ENCODE results near the gene IGSF21. TPM values are rescaled to one million over a fixed set of nuclear protein-coding genes. Genes with fewer than 3 reads are reported as not detected.

IGSF21 gene
- total RNA-seq, 6 experiments from 2014 or later: not detected

- no peak for TF ChIP-seq CTCF (IDR thresholded peaks at IDR 0.05)
- Mint-ChIP-seq H3K27ac (no peak overlapping the region), H3K9me3 (peaks cover 52% of the 10 kb centered on the region), H3K4me3 (no peak overlapping the region), H3K27me3 (ENCODE audit: insufficient read depth) (peaks cover 5% of the 10 kb centered on the region), H3K4me1 (ENCODE audit: low read depth) (no peaks in the 10 kb centered on the region), H3K36me3 (ENCODE audit: low read depth) (no peaks in the 10 kb centered on the region)
- DNase-seq: no peak
Observed at GRCh38 chr1:18419113-18419844, 311.7 kb downstream of the IGSF21 start.

GRCh38 chr1:18419845-18420184, 312.2 kb downstream of the IGSF21 start:
- Mint-ChIP-seq H3K27ac (no peak overlapping the region), H3K36me3 (ENCODE audit: low read depth) (no peaks in the 10 kb centered on the region), H3K4me1 (ENCODE audit: low read depth) (no peaks in the 10 kb centered on the region), H3K27me3 (ENCODE audit: insufficient read depth) (peaks cover 5% of the 10 kb centered on the region), H3K9me3 (peaks cover 52% of the 10 kb centered on the region), H3K4me3 (no peak overlapping the region)
- TF ChIP-seq CTCF (IDR thresholded peaks at IDR 0.05): no peak
- no peak for DNase-seq

GRCh38 chr1:18422076-18422777, 314.6 kb downstream of the IGSF21 start:
- Mint-ChIP-seq H3K27me3 (ENCODE audit: insufficient read depth) (peaks cover 5% of the 10 kb centered on the region), H3K27ac (no peak overlapping the region), H3K36me3 (ENCODE audit: low read depth) (no peaks in the 10 kb centered on the region), H3K9me3 (peaks cover 53% of the 10 kb centered on the region), H3K4me3 (no peak overlapping the region), H3K4me1 (ENCODE audit: low read depth) (no peaks in the 10 kb centered on the region)
- TF ChIP-seq CTCF (IDR thresholded peaks at IDR 0.05): no peak
- DNase-seq: no peak

GRCh38 chr1:18422954-18423353, 315.4 kb downstream of the IGSF21 start:
- no peaks in the 10 kb centered on the region for H3K4me1 Mint-ChIP-seq (ENCODE audit: low read depth)
- no peak overlapping the region for H3K27ac Mint-ChIP-seq
- no peak for DNase-seq
- no peak overlapping the region for H3K4me3 Mint-ChIP-seq
- H3K9me3 Mint-ChIP-seq: peaks cover 55% of the 10 kb centered on the region
- no peaks in the 10 kb centered on the region for H3K36me3 Mint-ChIP-seq (ENCODE audit: low read depth)
- H3K27me3 Mint-ChIP-seq (ENCODE audit: insufficient read depth): peaks cover 5% of the 10 kb centered on the region
- no peak for TF ChIP-seq CTCF (IDR thresholded peaks at IDR 0.05)

- H3K9me3 Mint-ChIP-seq: peaks cover 47% of the 10 kb centered on the region
- no peak overlapping the region for H3K27ac Mint-ChIP-seq
- peaks cover under 1% of the 10 kb centered on the region; the same call in 1 of the 2 replicates for H3K27me3 Mint-ChIP-seq (ENCODE audit: insufficient read depth)
- no peak overlapping the region for H3K4me3 Mint-ChIP-seq
- H3K4me1 Mint-ChIP-seq (ENCODE audit: low read depth): no peaks in the 10 kb centered on the region
- no peak for DNase-seq
- no peaks in the 10 kb centered on the region for H3K36me3 Mint-ChIP-seq (ENCODE audit: low read depth)
- TF ChIP-seq CTCF (IDR thresholded peaks at IDR 0.05): no peak
Observed at GRCh38 chr1:18426580-18426979, 319.0 kb downstream of the IGSF21 start.
